ENCODE results near the gene BFSP2.

BFSP2 gene

DNA sequence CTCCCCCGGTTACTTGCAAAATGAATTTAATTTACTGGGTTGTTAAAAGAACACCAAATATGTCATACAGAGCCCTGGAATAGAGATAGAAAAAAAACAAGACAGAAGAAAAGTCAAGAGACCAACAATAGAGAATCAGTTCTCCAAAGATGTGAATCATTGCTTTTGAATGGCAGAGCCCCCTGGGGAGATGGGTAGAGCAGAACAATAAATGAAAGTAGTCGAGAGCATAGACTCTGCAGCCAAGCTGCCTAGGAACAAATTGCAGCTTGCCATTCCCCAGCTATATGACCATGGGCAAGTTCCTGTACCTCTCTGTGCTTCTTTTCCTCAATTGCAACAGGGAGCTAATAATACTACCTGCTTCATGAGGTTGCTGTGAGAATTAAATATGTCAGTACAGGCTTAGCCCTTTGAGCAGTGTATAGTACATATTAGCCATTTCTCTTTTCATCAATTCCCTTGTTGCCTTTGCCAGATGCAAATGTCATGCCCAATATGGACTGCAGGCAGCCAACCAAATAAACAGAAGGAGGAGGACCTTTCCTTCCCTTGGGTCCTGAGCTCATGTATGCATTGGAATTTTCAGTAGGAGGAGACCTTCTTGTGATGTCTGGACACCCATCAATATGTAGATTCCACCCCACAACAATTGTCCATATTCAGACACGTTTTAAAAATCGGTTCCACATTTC lies 25.0 kb upstream of the BFSP2 start:
- no peak for DNase-seq (ENCODE audit: extremely low read depth, low read depth)
- TF ChIP-seq, protein P1, sequence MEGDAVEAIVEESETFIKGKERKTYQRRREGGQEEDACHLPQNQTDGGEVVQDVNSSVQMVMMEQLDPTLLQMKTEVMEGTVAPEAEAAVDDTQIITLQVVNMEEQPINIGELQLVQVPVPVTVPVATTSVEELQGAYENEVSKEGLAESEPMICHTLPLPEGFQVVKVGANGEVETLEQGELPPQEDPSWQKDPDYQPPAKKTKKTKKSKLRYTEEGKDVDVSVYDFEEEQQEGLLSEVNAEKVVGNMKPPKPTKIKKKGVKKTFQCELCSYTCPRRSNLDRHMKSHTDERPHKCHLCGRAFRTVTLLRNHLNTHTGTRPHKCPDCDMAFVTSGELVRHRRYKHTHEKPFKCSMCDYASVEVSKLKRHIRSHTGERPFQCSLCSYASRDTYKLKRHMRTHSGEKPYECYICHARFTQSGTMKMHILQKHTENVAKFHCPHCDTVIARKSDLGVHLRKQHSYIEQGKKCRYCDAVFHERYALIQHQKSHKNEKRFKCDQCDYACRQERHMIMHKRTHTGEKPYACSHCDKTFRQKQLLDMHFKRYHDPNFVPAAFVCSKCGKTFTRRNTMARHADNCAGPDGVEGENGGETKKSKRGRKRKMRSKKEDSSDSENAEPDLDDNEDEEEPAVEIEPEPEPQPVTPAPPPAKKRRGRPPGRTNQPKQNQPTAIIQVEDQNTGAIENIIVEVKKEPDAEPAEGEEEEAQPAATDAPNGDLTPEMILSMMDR (IDR thresholded peaks at IDR 0.05; ENCODE audit: low read depth, low read length) = no peak

DNA sequence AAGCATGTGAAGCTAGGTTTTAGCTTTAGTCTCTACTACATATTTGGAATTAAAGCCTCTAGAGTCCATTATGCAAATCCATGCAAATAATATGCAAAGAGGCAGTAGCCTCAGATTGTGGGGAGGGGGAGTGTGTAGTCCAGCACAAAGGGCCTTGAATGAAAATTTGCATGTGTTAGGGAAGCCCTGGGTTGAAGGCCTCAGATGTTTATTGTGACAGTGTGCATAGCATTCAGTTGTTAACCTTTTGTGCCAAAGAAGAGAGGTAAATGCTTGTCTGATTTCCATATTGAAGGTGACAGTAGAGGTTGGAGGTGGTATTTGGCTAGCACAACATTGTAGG lies 24.5 kb upstream of the BFSP2 start:
- DNase-seq (ENCODE audit: extremely low read depth, low read depth) = no peak
- TF ChIP-seq, protein P1 (IDR thresholded peaks at IDR 0.05; ENCODE audit: low read depth, low read length) = no peak

DNA sequence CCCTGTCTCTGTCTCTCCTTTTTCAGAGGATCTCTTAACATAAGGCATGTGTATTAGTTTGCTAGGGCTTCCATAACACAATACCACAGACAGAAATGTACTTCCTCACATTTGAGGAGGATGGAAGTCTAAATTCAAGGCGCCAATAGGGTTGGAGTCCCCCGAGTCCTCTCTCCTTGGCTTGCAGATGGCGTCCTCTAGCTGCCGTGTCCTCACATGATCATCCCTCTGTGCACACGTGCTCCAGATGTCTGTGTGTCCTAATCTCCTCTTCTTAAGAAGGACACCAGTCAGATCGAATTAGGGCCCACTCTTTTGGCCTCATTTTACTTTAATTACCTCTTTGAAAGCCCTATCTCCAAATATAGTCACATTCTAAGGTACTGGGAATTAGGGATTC lies 23.0 kb upstream of the BFSP2 start:
- DNase-seq (ENCODE audit: extremely low read depth, low read depth) = no peak
- TF ChIP-seq, protein P1 (IDR thresholded peaks at IDR 0.05; ENCODE audit: low read depth, low read length) = no peak; the same call in 1 of the 2 replicates

DNA sequence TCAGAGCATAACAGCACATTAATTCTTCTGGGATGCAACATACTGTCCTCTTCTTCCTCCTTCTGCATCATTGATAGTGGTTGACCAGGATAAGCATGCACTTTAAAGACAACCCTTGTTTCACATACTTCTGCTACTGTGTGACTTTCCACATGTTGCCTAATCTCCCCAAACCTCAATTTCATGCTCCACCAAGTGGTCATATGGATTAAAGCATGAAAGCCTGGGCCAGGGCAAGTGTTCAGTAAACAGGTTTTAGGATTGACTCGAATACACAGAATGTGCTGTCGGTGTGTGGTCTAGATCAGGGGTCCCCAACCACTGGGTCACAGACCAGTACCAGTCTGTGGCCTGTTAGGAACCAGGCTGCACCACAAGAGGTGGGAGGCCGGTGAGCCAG lies 22.5 kb upstream of the BFSP2 start:
- peak; percentile 4 for DNase-seq (ENCODE audit: extremely low read depth, low read depth)
- TF ChIP-seq, protein P1 (IDR thresholded peaks at IDR 0.05; ENCODE audit: low read depth, low read length) = peak; percentile 44

DNA sequence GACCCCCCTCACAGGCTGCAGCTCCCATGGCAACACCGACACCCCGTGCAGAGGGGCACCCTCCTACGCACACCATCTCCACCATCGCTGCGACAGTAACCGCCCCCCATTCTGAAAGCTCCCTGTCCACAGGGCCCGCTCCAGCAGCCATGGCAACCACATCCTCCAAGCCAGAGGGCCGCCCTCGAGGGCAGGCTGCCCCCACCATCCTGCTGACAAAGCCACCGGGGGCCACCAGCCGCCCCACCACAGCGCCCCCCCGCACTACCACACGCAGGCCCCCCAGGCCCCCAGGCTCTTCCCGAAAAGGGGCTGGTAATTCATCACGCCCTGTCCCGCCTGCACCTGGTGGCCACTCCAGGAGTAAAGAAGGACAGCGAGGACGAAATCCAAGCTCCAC lies 19.9 kb upstream of the BFSP2 start:
- TF ChIP-seq, protein P1 (IDR thresholded peaks at IDR 0.05; ENCODE audit: low read depth, low read length) = no peak
- no peak for DNase-seq (ENCODE audit: extremely low read depth, low read depth)

DNA sequence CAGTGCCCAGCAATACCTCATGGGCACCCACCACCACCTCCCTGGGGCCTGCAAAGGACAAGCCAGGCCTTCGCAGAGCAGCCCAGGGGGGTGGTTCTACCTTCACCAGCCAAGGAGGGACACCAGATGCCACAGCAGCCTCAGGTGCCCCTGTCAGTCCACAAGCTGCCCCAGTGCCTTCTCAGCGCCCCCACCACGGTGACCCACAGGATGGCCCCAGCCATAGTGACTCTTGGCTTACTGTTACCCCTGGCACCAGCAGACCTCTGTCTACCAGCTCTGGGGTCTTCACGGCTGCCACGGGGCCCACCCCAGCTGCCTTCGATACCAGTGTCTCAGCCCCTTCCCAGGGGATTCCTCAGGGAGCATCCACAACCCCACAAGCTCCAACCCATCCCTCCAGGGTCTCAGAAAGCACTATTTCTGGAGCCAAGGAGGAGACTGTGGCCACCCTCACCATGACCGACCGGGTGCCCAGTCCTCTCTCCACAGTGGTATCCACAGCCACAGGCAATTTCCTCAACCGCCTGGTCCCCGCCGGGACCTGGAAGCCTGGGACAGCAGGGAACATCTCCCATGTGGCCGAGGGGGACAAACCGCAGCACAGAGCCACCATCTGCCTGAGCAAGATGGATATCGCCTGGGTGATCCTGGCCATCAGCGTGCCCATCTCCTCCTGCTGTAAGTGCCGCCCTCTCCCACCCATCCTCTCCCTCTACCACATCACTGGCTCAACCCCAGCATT lies 19.2 kb upstream of the BFSP2 start:
- no peak for DNase-seq (ENCODE audit: extremely low read depth, low read depth)
- TF ChIP-seq, protein P1 (IDR thresholded peaks at IDR 0.05; ENCODE audit: low read depth, low read length) = no peak

DNA sequence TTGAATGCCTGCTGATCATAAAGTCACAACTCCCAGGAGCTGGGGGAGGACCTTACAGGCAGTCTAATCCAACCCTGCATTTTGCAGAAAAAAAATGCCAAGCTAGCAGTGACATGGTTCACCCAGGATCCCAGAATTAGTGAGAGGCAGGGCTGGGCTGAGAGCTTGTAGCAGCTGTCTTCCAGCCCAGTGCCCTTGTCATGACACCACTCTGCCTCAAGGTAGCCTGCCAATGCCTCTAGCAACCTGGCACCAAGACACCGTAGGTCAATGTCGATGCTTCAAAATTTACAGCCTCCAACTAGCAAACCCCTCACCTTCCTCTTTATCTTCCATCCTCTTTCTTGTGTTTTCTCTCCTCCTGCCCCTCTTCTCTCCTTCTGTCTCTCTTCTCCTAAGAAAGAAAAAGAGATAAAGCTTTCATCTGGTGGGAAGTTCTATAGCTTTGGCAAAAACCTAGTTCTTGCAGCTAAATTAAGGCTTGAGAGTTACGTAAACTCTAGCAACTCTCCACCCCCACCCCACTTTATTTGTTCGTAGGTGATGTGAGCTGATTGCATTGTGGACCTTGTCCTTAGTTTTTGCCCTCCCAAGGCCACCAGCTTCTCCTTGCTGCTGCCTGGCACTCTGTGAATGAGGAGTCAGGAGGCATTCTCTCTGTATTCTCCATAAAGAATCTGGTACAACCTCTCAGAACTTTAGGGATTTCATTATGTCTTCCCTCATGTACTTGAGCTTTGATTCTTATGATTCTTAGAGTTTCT lies 18.3 kb upstream of the BFSP2 start:
- TF ChIP-seq, protein P1 (IDR thresholded peaks at IDR 0.05; ENCODE audit: low read depth, low read length) = no peak
- DNase-seq (ENCODE audit: extremely low read depth, low read depth) = no peak

All from AG09319 (cell line).